GM19240 (cell line): ENCODE measurements around the gene CHMP1A.
"Not testable (repeated sequence)": the region's sequence is repeated elsewhere in the genome, so short reads cannot be mapped to it uniquely, and the experiment has no call there.

Source experiments
- DNase-seq: peaks from one replicate; pipeline ENCODE4 v3.0.0; 2011; ENCODE audit warnings: low spot score; ENCODE audit not compliant: insufficient read length

Gene CHMP1A

GRCh38 chr16:89657442-89658220 lies at the start of gene CHMP1A, which contains the start of gene SPATA33:
CHMP1A (minus strand) TSS chr16:89657708; CDS start chr16:89657588, 120 bp downstream.
SPATA33 (plus strand) TSS chr16:89657836; CDS start chr16:89657912, 76 bp downstream.
- peak; percentile 98 for DNase-seq

GRCh38 chr16:89706518-89707260 lies 49.2 kb upstream of the CHMP1A start:
- no peak for DNase-seq

GRCh38 chr16:89705006-89705405 lies 47.5 kb upstream of the CHMP1A start:
- no peak for DNase-seq

GRCh38 chr16:89704281-89704680 lies 46.8 kb upstream of the CHMP1A start:
- no peak for DNase-seq

- peak; percentile 96 for DNase-seq
Observed at GRCh38 chr16:89701425-89702406, 44.2 kb upstream of the CHMP1A start, which contains the start of gene SPATA2L. SPATA2L (minus strand) TSS chr16:89701705; CDS start chr16:89701232, 473 bp downstream.

GRCh38 chr16:89700649-89701424 lies 43.3 kb upstream of the CHMP1A start:
- DNase-seq: no peak

GRCh38 chr16:89700100-89700648 lies 42.7 kb upstream of the CHMP1A start:
- DNase-seq: peak; percentile 99

- DNase-seq: not testable (repeated sequence)
Observed at GRCh38 chr16:89699629-89700099, 42.2 kb upstream of the CHMP1A start.

GRCh38 chr16:89698717-89699116 lies 41.2 kb upstream of the CHMP1A start:
- DNase-seq: not testable (repeated sequence)

- no peak for DNase-seq
Observed at GRCh38 chr16:89697616-89698331, 40.3 kb upstream of the CHMP1A start.

- DNase-seq: no peak
Observed at GRCh38 chr16:89697161-89697615, 39.7 kb upstream of the CHMP1A start.

- no peak for DNase-seq
Observed at GRCh38 chr16:89696670-89697128, 39.2 kb upstream of the CHMP1A start.

- DNase-seq: no peak
Observed at GRCh38 chr16:89695875-89696669, 38.6 kb upstream of the CHMP1A start.

GRCh38 chr16:89695086-89695874 lies 37.8 kb upstream of the CHMP1A start:
- DNase-seq: no peak

GRCh38 chr16:89694784-89695085 lies 37.2 kb upstream of the CHMP1A start:
- not testable (repeated sequence) for DNase-seq

- no peak for DNase-seq
Observed at GRCh38 chr16:89693931-89694783, 36.6 kb upstream of the CHMP1A start.

GRCh38 chr16:89693289-89693731 lies 35.8 kb upstream of the CHMP1A start:
- no peak for DNase-seq
